Measurements from ENCODE around the gene GADL1.

Gene GADL1

DNA sequence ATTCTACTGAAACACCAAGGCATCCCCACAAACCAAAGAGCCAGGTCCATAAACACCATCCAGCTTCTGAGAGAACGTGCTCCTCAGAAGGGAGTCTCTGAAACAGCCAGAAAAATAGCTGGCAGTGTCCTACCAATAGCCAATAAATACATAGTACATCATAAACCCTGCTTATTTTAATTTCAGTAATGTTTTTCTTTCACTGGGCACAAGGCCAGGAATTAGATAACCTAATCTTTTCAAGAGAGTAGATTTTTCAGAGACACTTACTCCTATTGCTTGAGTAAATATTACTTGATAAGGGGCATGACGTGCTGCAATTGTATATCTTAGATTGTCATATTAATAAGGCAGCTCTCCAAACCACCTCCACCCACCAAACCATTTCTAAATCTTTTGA, 22.7 kb downstream of the GADL1 start:
- H3K4me3 ChIP-seq (replicated peaks in 1 of 2; ENCODE audit: low read depth in 2 of 2, low read length in 2 of 2) = no peak overlapping the region
- TF ChIP-seq, protein P1, sequence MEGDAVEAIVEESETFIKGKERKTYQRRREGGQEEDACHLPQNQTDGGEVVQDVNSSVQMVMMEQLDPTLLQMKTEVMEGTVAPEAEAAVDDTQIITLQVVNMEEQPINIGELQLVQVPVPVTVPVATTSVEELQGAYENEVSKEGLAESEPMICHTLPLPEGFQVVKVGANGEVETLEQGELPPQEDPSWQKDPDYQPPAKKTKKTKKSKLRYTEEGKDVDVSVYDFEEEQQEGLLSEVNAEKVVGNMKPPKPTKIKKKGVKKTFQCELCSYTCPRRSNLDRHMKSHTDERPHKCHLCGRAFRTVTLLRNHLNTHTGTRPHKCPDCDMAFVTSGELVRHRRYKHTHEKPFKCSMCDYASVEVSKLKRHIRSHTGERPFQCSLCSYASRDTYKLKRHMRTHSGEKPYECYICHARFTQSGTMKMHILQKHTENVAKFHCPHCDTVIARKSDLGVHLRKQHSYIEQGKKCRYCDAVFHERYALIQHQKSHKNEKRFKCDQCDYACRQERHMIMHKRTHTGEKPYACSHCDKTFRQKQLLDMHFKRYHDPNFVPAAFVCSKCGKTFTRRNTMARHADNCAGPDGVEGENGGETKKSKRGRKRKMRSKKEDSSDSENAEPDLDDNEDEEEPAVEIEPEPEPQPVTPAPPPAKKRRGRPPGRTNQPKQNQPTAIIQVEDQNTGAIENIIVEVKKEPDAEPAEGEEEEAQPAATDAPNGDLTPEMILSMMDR (IDR thresholded peaks at IDR 0.05; ENCODE audit: low read depth, low read length) = no peak
- DNase-seq (ENCODE audit: low read depth in 2 of 2) = no peak

- H3K4me3 ChIP-seq (replicated peaks in 1 of 2; ENCODE audit: low read depth in 2 of 2, low read length in 2 of 2) = no peak overlapping the region
- TF ChIP-seq, protein P1 (IDR thresholded peaks at IDR 0.05; ENCODE audit: low read depth, low read length) = no peak
- no peak for DNase-seq (ENCODE audit: low read depth in 2 of 2)
Observed at GRCh38 chr3:30864836-30865235, 29.6 kb downstream of the GADL1 start.

DNA sequence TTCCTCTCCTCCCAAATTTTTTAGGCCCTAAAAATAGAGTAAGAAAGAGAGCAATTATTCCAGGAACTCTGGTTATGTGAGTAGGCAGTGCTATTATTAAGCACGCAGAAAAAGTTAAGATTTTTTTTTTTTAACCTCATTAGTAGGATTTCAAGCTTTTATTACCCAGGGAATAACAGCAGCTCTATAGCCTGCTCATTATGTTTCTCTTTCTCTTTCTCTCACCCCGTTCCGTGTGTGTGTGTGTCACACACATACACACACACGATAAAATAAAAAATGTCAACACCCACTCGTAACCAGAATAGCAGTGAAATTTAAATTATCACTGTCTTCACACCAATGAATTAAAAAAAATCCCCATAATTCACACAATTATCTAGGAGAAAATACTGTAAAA, 30.3 kb downstream of the GADL1 start:
- TF ChIP-seq, protein P1 (IDR thresholded peaks at IDR 0.05; ENCODE audit: low read depth, low read length) = no peak
- DNase-seq (ENCODE audit: low read depth in 2 of 2) = no peak
- H3K4me3 ChIP-seq (replicated peaks in 1 of 2; ENCODE audit: low read depth in 2 of 2, low read length in 2 of 2) = no peak overlapping the region

- TF ChIP-seq, protein P1 (IDR thresholded peaks at IDR 0.05; ENCODE audit: low read depth, low read length) = no peak
- H3K4me3 ChIP-seq (replicated peaks in 1 of 2; ENCODE audit: low read depth in 2 of 2, low read length in 2 of 2) = no peak overlapping the region
- no peak for DNase-seq (ENCODE audit: low read depth in 2 of 2)
Observed at GRCh38 chr3:30862004-30862403, 32.5 kb downstream of the GADL1 start.

DNA sequence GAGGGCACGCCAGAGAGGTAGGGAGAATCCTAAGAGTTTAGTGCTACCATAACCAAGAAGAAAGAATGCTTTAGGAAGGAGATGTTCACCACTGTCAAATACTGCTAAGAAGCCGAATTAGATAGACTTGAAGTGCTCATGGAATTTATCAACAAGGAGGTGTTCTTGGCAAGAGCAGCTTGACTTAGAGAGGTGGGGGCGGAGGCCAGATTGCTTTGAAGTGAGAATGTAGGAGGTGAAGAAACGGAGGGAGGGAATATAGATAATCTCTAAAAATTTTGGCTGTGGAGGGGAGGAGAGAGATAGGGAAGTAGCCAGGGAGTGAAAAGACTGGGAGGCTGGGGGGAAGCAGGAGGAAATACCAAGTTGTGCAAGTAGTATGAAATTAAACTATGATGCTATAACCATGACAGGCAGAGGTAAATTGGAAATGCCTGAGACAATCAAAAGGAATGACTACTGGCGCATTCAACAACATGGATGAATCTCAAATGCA, 35.5 kb downstream of the GADL1 start:
- TF ChIP-seq, protein P1 (IDR thresholded peaks at IDR 0.05; ENCODE audit: low read depth, low read length) = no peak
- no peak overlapping the region for H3K4me3 ChIP-seq (replicated peaks in 1 of 2; ENCODE audit: low read depth in 2 of 2, low read length in 2 of 2)
- DNase-seq (ENCODE audit: low read depth in 2 of 2) = no peak

DNA sequence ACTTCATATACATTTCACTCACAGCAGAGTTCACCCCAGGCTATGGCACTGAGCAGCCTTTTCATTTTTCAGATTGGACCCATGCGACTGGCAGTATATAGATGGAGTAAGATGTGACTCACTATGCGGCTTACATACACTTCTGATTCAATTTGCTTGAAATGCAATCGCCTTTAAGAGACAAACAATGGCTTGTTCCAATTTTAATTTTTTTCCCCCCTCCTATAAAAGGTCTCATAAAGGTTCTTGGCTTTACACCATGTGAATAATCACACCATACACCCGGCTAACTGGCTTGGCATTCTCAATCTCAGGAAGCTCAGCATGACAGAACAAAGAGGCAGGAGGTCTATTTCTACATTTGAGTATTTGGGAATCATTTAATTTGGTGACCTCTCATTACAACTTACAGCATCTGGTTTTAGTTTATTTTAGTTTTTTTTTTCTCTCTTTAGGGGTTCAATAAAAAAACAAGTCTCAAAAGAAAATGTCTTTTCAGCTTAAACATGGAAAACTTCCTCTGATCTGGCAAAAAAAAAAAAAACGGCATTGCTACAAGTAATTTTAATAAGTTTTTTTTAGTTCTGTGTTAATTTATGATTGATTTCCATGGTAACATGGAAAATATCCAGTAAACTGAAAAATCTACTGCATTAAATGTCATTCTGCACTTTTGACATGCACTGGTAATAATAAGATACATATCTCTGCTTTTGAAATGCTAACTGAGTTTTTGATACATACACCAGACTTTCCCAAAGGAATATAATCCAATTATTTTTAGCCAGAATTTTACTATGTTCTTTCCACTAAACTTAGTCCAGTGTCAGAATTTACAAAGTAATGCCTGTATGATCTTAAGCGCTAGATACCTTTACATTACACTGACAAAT, 38.8 kb downstream of the GADL1 start:
- H3K4me3 ChIP-seq (replicated peaks in 1 of 2; ENCODE audit: low read depth in 2 of 2, low read length in 2 of 2) = no peak overlapping the region
- DNase-seq (ENCODE audit: low read depth in 2 of 2) = peak in 1 of 2 donors; percentile 7
- TF ChIP-seq, protein P1 (IDR thresholded peaks at IDR 0.05; ENCODE audit: low read depth, low read length) = no peak

Data from cardiac fibroblast (primary cell).